Nucleus accumbens (tissue), 56 donors: ENCODE data around the gene PITRM1.
"Not testable (repeated sequence)": the region's sequence is repeated elsewhere in the genome, so short reads cannot be mapped to it uniquely, and the experiment has no call there.

Experiments used
- DNase-seq, 56 donors: peaks; one replicate each; lab custom pipeline; 2025; lab: John Stamatoyannopoulos, UW

Gene PITRM1

GRCh38 chr10:3172446-3173170 is at the start of gene PITRM1:
Gene PITRM1, minus strand, starts transcription at chr10:3172782. Its CDS starts 10 bp downstream, at chr10:3172772.
- peak; percentile 85 to 99 (median 98) for DNase-seq

- DNase-seq, result no peak
Observed at GRCh38 chr10:3222068-3222467, 49.5 kb upstream of the PITRM1 start.

- DNase-seq, result not testable (repeated sequence)
Observed at GRCh38 chr10:3221601-3222000, 49.0 kb upstream of the PITRM1 start.

GRCh38 chr10:3220853-3221252 is 48.3 kb upstream of the PITRM1 start:
- DNase-seq, result no peak

- not testable (repeated sequence) for DNase-seq
Observed at GRCh38 chr10:3219021-3219628, 46.5 kb upstream of the PITRM1 start.

GRCh38 chr10:3217853-3218252 is 45.3 kb upstream of the PITRM1 start:
- DNase-seq, result no peak

- no peak for DNase-seq
Observed at GRCh38 chr10:3217301-3217700, 44.7 kb upstream of the PITRM1 start.

GRCh38 chr10:3215153-3215775 is 42.7 kb upstream of the PITRM1 start:
- DNase-seq, result peak in 5 of 56 donors; percentile 22 to 37 (median 31)

GRCh38 chr10:3213758-3214515 is 41.4 kb upstream of the PITRM1 start:
- no peak for DNase-seq

- no peak for DNase-seq
Observed at GRCh38 chr10:3213208-3213607, 40.6 kb upstream of the PITRM1 start.

- no peak for DNase-seq
Observed at GRCh38 chr10:3210251-3210877, 37.8 kb upstream of the PITRM1 start.

- DNase-seq, result peak in 1 of 56 donors; percentile 12
Observed at GRCh38 chr10:3208481-3209406, 36.2 kb upstream of the PITRM1 start.

GRCh38 chr10:3207351-3207750 is 34.8 kb upstream of the PITRM1 start:
- no peak for DNase-seq

- DNase-seq, result no peak
Observed at GRCh38 chr10:3206511-3207157, 34.1 kb upstream of the PITRM1 start.

- DNase-seq, result no peak
Observed at GRCh38 chr10:3203972-3204371, 31.4 kb upstream of the PITRM1 start.

GRCh38 chr10:3203016-3203811 is 30.6 kb upstream of the PITRM1 start:
- no peak for DNase-seq

- no peak for DNase-seq
Observed at GRCh38 chr10:3201796-3202195, 29.2 kb upstream of the PITRM1 start.

- no peak for DNase-seq
Observed at GRCh38 chr10:3199488-3199887, 26.9 kb upstream of the PITRM1 start.
